KMS-11 (cell line): ENCODE data around the gene GATA2.

Experiments used
- H2AFZ ChIP-seq: fragments of 200-600 bp; sonication (generic); 2 replicates; pipeline ENCODE4 v1.6.1; 2016; ENCODE audit warnings: antibody characterized with exemption, mixed run types, low read depth
- H3K27ac ChIP-seq: fragments of 200-600 bp; sonication (generic); 2 replicates; pipeline ENCODE4 v1.6.1; 2016; ENCODE audit warnings: mild to moderate bottlenecking, mixed run types
- H3K27me3 ChIP-seq: fragments of 200-600 bp; sonication (generic); 2 replicates; pipeline ENCODE4 v1.6.1; 2017; ENCODE audit warnings: mild to moderate bottlenecking, low read depth, mixed run types, moderate library complexity; ENCODE audit not compliant: insufficient read depth
- H3K36me3 ChIP-seq: fragments of 200-600 bp; sonication (generic); 2 replicates; pipeline ENCODE4 v1.6.1; 2017; ENCODE audit warnings: mild to moderate bottlenecking, mixed run types; ENCODE audit not compliant: insufficient read depth
- H3K4me1 ChIP-seq: fragments of 200-600 bp; sonication (generic); 2 replicates; pipeline ENCODE4 v1.6.1; 2016; ENCODE audit warnings: mild to moderate bottlenecking, low read depth, mixed run types; ENCODE audit not compliant: poor library complexity, severe bottlenecking
- H3K4me2 ChIP-seq: fragments of 200-600 bp; sonication (generic); 2 replicates; pipeline ENCODE4 v1.7.0; 2016; ENCODE audit warnings: mild to moderate bottlenecking, mixed run types
- H3K4me3 ChIP-seq: fragments of 200-600 bp; sonication (generic); IDR thresholded peaks from 2 replicates; pipeline ENCODE4 v1.6.1; 2017; ENCODE audit warnings: low read depth, low read length, mixed read lengths; ENCODE audit not compliant: insufficient read depth
- H3K79me2 ChIP-seq: fragments of 200-600 bp; sonication (generic); 2 replicates; pipeline ENCODE4 v1.6.1; 2016; ENCODE audit warnings: low read depth, mixed run types; ENCODE audit not compliant: insufficient read depth
- H3K9ac ChIP-seq: fragments of 200-600 bp; sonication (generic); 2 replicates; pipeline ENCODE4 v1.6.1; 2016; ENCODE audit warnings: mild to moderate bottlenecking, mixed run types
- H4K20me1 ChIP-seq: fragments of 200-600 bp; sonication (generic); 2 replicates; pipeline ENCODE4 v1.6.1; 2016; ENCODE audit warnings: mild to moderate bottlenecking, mixed run types; ENCODE audit not compliant: insufficient read depth
- TF ChIP-seq, protein P1 (sequence below): fragments of 200-600 bp; sonication (generic); conservative IDR thresholded peaks from 2 replicates; pipeline ENCODE4 v1.6.1; 2017; ENCODE audit warnings: low read depth, mild to moderate bottlenecking, antibody characterized with exemption, low read length, moderate library complexity, mixed read lengths

Gene GATA2

DNA sequence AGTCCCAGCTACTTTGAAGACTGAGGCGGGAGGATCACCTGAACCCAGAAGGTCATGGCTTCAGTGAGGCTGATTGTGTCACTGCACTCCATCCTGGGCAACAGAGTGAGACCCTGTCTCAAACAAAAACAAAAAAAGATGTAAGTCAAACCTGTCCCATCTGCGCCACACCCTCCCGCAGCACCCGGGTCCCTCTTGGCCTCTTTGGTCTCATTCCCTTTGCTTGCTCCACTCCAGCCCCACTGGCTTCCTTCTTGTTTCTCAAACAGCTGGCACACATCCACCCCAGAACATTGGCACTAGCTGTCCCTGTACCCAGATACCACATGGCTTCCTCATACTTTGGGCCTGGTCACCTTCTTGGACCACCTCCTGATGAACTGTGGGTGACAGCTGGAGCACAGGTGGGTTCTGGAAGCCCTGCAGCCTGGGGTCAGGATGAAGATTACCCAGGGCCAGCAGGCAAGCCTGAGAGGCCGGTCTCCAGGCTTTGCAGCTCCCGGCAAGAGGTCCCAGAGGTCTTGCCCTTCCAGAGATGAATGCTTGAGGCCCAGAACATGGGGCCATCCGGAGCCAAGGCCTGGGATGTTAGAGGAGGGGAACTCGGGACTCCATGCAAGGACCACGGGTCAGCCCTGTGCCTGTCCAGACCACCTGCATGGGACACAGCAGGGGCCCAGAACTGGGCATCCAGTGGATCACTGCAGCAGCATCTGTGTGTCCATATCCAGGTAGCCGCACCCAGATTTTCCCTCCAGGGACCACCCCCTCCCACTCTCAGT lies 10.9 kb upstream of the GATA2 start:
- H3K36me3 ChIP-seq: no peaks in the 10 kb centered on the region
- no peak overlapping the region for H3K9ac ChIP-seq
- H3K4me2 ChIP-seq: no peak overlapping the region
- H2AFZ ChIP-seq: no peak overlapping the region
- no peak overlapping the region for H3K4me3 ChIP-seq
- no peaks in the 10 kb centered on the region for H4K20me1 ChIP-seq
- no peak overlapping the region for H3K27ac ChIP-seq
- no peaks in the 10 kb centered on the region for H3K4me1 ChIP-seq
- H3K79me2 ChIP-seq: no peaks in the 10 kb centered on the region
- no peaks in the 10 kb centered on the region; the same call in 1 of the 2 replicates for H3K27me3 ChIP-seq
- TF ChIP-seq, protein P1, sequence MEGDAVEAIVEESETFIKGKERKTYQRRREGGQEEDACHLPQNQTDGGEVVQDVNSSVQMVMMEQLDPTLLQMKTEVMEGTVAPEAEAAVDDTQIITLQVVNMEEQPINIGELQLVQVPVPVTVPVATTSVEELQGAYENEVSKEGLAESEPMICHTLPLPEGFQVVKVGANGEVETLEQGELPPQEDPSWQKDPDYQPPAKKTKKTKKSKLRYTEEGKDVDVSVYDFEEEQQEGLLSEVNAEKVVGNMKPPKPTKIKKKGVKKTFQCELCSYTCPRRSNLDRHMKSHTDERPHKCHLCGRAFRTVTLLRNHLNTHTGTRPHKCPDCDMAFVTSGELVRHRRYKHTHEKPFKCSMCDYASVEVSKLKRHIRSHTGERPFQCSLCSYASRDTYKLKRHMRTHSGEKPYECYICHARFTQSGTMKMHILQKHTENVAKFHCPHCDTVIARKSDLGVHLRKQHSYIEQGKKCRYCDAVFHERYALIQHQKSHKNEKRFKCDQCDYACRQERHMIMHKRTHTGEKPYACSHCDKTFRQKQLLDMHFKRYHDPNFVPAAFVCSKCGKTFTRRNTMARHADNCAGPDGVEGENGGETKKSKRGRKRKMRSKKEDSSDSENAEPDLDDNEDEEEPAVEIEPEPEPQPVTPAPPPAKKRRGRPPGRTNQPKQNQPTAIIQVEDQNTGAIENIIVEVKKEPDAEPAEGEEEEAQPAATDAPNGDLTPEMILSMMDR: no peak

GRCh38 chr3:128503164-128503651 lies 10.2 kb upstream of the GATA2 start:
- TF ChIP-seq, protein P1: no peak

GRCh38 chr3:128502712-128503111 lies 9.7 kb upstream of the GATA2 start:
- TF ChIP-seq, protein P1: no peak
- H3K27ac ChIP-seq: no peak overlapping the region
- no peaks in the 10 kb centered on the region for H3K79me2 ChIP-seq
- no peaks in the 10 kb centered on the region; the same call in 1 of the 2 replicates for H3K27me3 ChIP-seq
- H2AFZ ChIP-seq: no peak overlapping the region
- no peaks in the 10 kb centered on the region for H3K4me1 ChIP-seq
- H3K9ac ChIP-seq: no peak overlapping the region
- no peak overlapping the region for H3K4me3 ChIP-seq
- no peaks in the 10 kb centered on the region for H3K36me3 ChIP-seq
- H4K20me1 ChIP-seq: no peaks in the 10 kb centered on the region
- no peak overlapping the region for H3K4me2 ChIP-seq

More at GRCh38 chr3:128503164-128503651, 10.2 kb upstream of the GATA2 start:
- Histone ChIP-seq H3K4me3 (no peak overlapping the region), H2AFZ (no peak overlapping the region), H3K4me1 (no peaks in the 10 kb centered on the region), H3K27ac (no peak overlapping the region), H3K79me2 (no peaks in the 10 kb centered on the region), H3K9ac (no peak overlapping the region), H3K27me3 (no peaks in the 10 kb centered on the region; the same call in 1 of the 2 replicates), H3K4me2 (no peak overlapping the region), H4K20me1 (no peaks in the 10 kb centered on the region), H3K36me3 (no peaks in the 10 kb centered on the region)

GRCh38 chr3:128501431-128501830 lies 8.4 kb upstream of the GATA2 start:
- Histone ChIP-seq H3K4me2 (no peak overlapping the region), H3K4me1 (no peaks in the 10 kb centered on the region), H4K20me1 (no peaks in the 10 kb centered on the region), H3K36me3 (no peaks in the 10 kb centered on the region), H3K27me3 (no peaks in the 10 kb centered on the region; the same call in 1 of the 2 replicates), H3K27ac (no peak overlapping the region), H3K79me2 (no peaks in the 10 kb centered on the region), H3K4me3 (no peak overlapping the region), H3K9ac (no peak overlapping the region), H2AFZ (no peak overlapping the region)
- TF ChIP-seq, protein P1: no peak
